H1 (cell line): ENCODE measurements around the gene TELO2. TPM values are rescaled to one million over a fixed set of nuclear protein-coding genes. Genes with fewer than 3 reads are reported as not detected.

Source experiments
- CTCF ChIA-PET: fragments of 300-600 bp; sonication (Branson Sonifier 250); formaldehyde crosslinking; loops from one replicate; lab custom pipeline; 2021; ENCODE audit not compliant: partially characterized antibody; lab: Charles Lee
- POLR2A ChIA-PET: fragments of 300-600 bp; sonication (Branson Sonifier 250); formaldehyde crosslinking; loops from one replicate; lab custom pipeline; 2021; ENCODE audit warnings: inconsistent platforms; ENCODE audit not compliant: partially characterized antibody; lab: Charles Lee
- DNase-seq, 2 experiments: peaks; one replicate each; pipeline versions ENCODE4 v3.0.0 to v3.0.0-alpha.2; 2010 to 2022; ENCODE audit warnings: low spot score in 2 of 2, low read depth in 1 of 2, mixed read lengths in 1 of 2
- FAIRE-seq: peaks from 2 replicates; lab custom pipeline; 2011; peaks lifted over from hg19 to GRCh38; lab: Jason Lieb, UNC
- H2AFZ ChIP-seq: 2 replicates; pipeline ENCODE4 v1.8.1; 2012; ENCODE audit warnings: low read length, inconsistent platforms
- H2AK5ac ChIP-seq: 2 replicates; pipeline ENCODE4 v1.6.1; 2013; ENCODE audit warnings: low read depth, low read length
- H2BK120ac ChIP-seq: replicated peaks from 2 replicates; pipeline ENCODE3; 2013; ENCODE audit warnings: low read depth, low read length, inconsistent platforms
- H2BK12ac ChIP-seq: 2 replicates; pipeline ENCODE4 v1.6.1; 2013; ENCODE audit warnings: low read depth, low read length
- H2BK15ac ChIP-seq: 2 replicates; pipeline ENCODE4 v1.6.1; 2013; ENCODE audit warnings: low read length
- H2BK20ac ChIP-seq: 2 replicates; pipeline ENCODE4 v1.6.1; 2013; ENCODE audit warnings: low read length
- H2BK5ac ChIP-seq: 2 replicates; pipeline ENCODE4 v1.6.1; 2013; ENCODE audit warnings: low read depth, low read length
- H3K14ac ChIP-seq: 2 replicates; pipeline ENCODE4 v1.6.1; 2013; ENCODE audit warnings: inconsistent platforms; ENCODE audit not compliant: insufficient read length
- H3K18ac ChIP-seq: 2 replicates; pipeline ENCODE4 v1.6.1; 2013; ENCODE audit warnings: low read length; ENCODE audit errors: extremely low read depth
- H3K23ac ChIP-seq: 2 replicates; pipeline ENCODE4 v1.6.1; 2013; ENCODE audit warnings: inconsistent platforms; ENCODE audit not compliant: insufficient read length
- H3K23me2 ChIP-seq: 2 replicates; pipeline ENCODE4 v1.6.1; 2013; ENCODE audit warnings: low read depth, low read length
- H3K27ac ChIP-seq: 2 replicates; pipeline ENCODE4 v1.6.1; 2011; ENCODE audit warnings: low read depth, low read length, inconsistent platforms
- H3K27me3 ChIP-seq, 4 experiments: replicated peaks in 1 of 4; 1 replicate in 1 of 4; 2 replicates in 3 of 4; pipeline versions ENCODE4 v1.6.1 to v1.8.1; 2011 to 2013; ENCODE audit warnings: low read length in 3 of 4, mild to moderate bottlenecking in 3 of 4, inconsistent platforms in 2 of 4, mixed read lengths in 2 of 4, moderate library complexity in 1 of 4; ENCODE audit not compliant: control insufficient read depth in 3 of 4, insufficient read depth in 3 of 4; ENCODE audit errors: extremely low read depth in 1 of 4
- H3K36me3 ChIP-seq, 4 experiments: 2 replicates each; pipeline versions ENCODE4 v1.6.1 to v1.8.1; 2011 to 2013; ENCODE audit warnings: mild to moderate bottlenecking in 4 of 4, low read length in 3 of 4, moderate library complexity in 2 of 4, control low read depth in 1 of 4, inconsistent platforms in 1 of 4; ENCODE audit not compliant: insufficient read depth in 4 of 4, control insufficient read depth in 2 of 4
- H3K4ac ChIP-seq: replicated peaks from 2 replicates; pipeline ENCODE3; 2013; ENCODE audit warnings: low read length, low read depth, mixed read lengths, inconsistent platforms; ENCODE audit not compliant: insufficient read length
- H3K4me1 ChIP-seq, 4 experiments: replicated peaks in 1 of 4; 1 replicate in 1 of 4; 2 replicates in 3 of 4; pipeline versions ENCODE4 v1.6.1 to v1.8.1; 2011 to 2013; ENCODE audit warnings: low read length in 3 of 4, inconsistent platforms in 2 of 4, mixed read lengths in 1 of 4; ENCODE audit not compliant: insufficient read depth in 4 of 4, control insufficient read depth in 3 of 4
- H3K4me2 ChIP-seq, 2 experiments: 2 replicates each; pipeline versions ENCODE4 v1.6.1 to v1.8.1; 2011 to 2013; ENCODE audit warnings: low read depth in 2 of 2, low read length in 2 of 2, control low read depth in 1 of 2, inconsistent platforms in 1 of 2, mild to moderate bottlenecking in 1 of 2; ENCODE audit not compliant: insufficient read depth in 1 of 2
- H3K4me3 ChIP-seq, 4 experiments: fragments of 200-600, 300-600 bp in 1 of 4; sonication (generic), shearing (Covaris generic), sonication (Bioruptor Twin) in 1 of 4; 2 replicates each; pipeline versions ENCODE4 v1.5.1 to v1.8.1; 2011 to 2016; ENCODE audit warnings: low read length in 4 of 4, low read depth in 3 of 4, control low read depth in 2 of 4, inconsistent platforms in 2 of 4, mild to moderate bottlenecking in 2 of 4, mixed read lengths in 1 of 4, moderate library complexity in 1 of 4; ENCODE audit not compliant: insufficient read depth in 2 of 4; ENCODE audit errors: extremely low read depth in 1 of 4
- H3K56ac ChIP-seq: replicated peaks from 2 replicates; pipeline ENCODE3; 2013; ENCODE audit warnings: low read depth, mild to moderate bottlenecking, mixed read lengths, low read length, inconsistent platforms; ENCODE audit not compliant: insufficient read length
- H3K79me1 ChIP-seq: 2 replicates; pipeline ENCODE4 v1.6.1; 2013; ENCODE audit warnings: low read depth, low read length, control low read depth
- H3K79me2 ChIP-seq, 2 experiments: 2 replicates each; pipeline versions ENCODE4 v1.6.1 to v1.8.1; 2012 to 2013; ENCODE audit warnings: low read length in 2 of 2, mild to moderate bottlenecking in 2 of 2, inconsistent platforms in 1 of 2; ENCODE audit not compliant: insufficient read depth in 2 of 2, control insufficient read depth in 1 of 2
- H3K9ac ChIP-seq, 4 experiments: replicated peaks in 1 of 4; 1 replicate in 1 of 4; 2 replicates in 3 of 4; pipeline versions ENCODE4 v1.6.1 to v1.8.1; 2011 to 2013; ENCODE audit warnings: low read depth in 3 of 4, low read length in 3 of 4, control low read depth in 2 of 4, mild to moderate bottlenecking in 2 of 4, moderate library complexity in 2 of 4, inconsistent platforms in 1 of 4; ENCODE audit errors: extremely low read depth in 1 of 4
- H3K9me3 ChIP-seq, 2 experiments: 2 replicates each; pipeline versions ENCODE4 v1.6.1 to v1.8.1; 2012 to 2013; ENCODE audit warnings: mild to moderate bottlenecking in 2 of 2, moderate library complexity in 2 of 2, control low read depth in 1 of 2, inconsistent platforms in 1 of 2, low read depth in 1 of 2, low read length in 1 of 2, mixed read lengths in 1 of 2; ENCODE audit not compliant: insufficient read depth in 2 of 2
- H4K20me1 ChIP-seq, 2 experiments: replicated peaks in 1 of 2; 2 replicates each; pipeline versions ENCODE3 to v1.8.1; 2011 to 2013; ENCODE audit warnings: inconsistent platforms in 2 of 2, low read length in 2 of 2, mild to moderate bottlenecking in 1 of 2; ENCODE audit not compliant: insufficient read depth in 2 of 2, control insufficient read depth in 1 of 2
- H4K5ac ChIP-seq: 2 replicates; pipeline ENCODE4 v1.6.1; 2013; ENCODE audit warnings: low read length, low read depth, mixed read lengths, inconsistent platforms; ENCODE audit not compliant: insufficient read length
- H4K8ac ChIP-seq: 2 replicates; pipeline ENCODE4 v1.8.0; 2013; ENCODE audit warnings: mild to moderate bottlenecking, moderate library complexity, low read length, inconsistent platforms; ENCODE audit not compliant: insufficient read depth; ENCODE audit errors: extremely low read depth
- H4K91ac ChIP-seq: replicated peaks from 2 replicates; pipeline ENCODE3; 2013; ENCODE audit warnings: low read length, mixed read lengths, inconsistent platforms; ENCODE audit not compliant: insufficient read length
- ATF2 ChIP-seq: IDR thresholded peaks from 2 replicates; pipeline ENCODE4 v1.6.1; 2012; ENCODE audit warnings: low read length, inconsistent platforms
- BRCA1 ChIP-seq: IDR thresholded peaks from 2 replicates; pipeline ENCODE4 v1.6.1; 2012; ENCODE audit warnings: low read depth, low read length, improper control_type of control experiment
- CBX8 ChIP-seq: fragments of 300-800, 300-1000 bp; sonication (generic); IDR thresholded peaks from 2 replicates; pipeline ENCODE4 v1.7.1; 2016; ENCODE audit warnings: low read depth, low read length, borderline replicate concordance
- SAP30 ChIP-seq: fragments of 300-600 bp; sonication (generic); IDR thresholded peaks from 2 replicates; pipeline ENCODE4 v1.7.1; 2012; ENCODE audit warnings: low read length, moderate library complexity, mild to moderate bottlenecking, inconsistent platforms; ENCODE audit not compliant: insufficient read depth, insufficient replicate concordance
- WGBS, 2 experiments: shearing (Covaris generic) in 1 of 2; methylation state at CpG; one replicate each; pipeline versions ENCODE4 v1.1.6 to v1.1.7; 2013 to 2015; ENCODE audit warnings: low lambda C conversion rate in 2 of 2, mixed read lengths in 2 of 2, inconsistent platforms in 1 of 2, low coverage in 1 of 2, missing lambda C conversion rate in 1 of 2; ENCODE audit not compliant: insufficient replicate concordance in 2 of 2, insufficient coverage in 1 of 2, insufficient read length in 1 of 2; ENCODE audit errors: extremely low coverage in 1 of 2, missing lambda C conversion rate in 1 of 2; 5-methylcytosine and 5-hydroxymethylcytosine counted together
- polyA plus RNA-seq, 7 experiments: library from polyadenylated mRNA; depleted of rRNA in 3 of 7; stranded (reverse) in 5 of 7; unstranded in 2 of 7; fragments of >200 nt in 5 of 7; fragments of 200-250 nt in 2 of 7; gene quantifications; 1 replicate in 5 of 7; 2 replicates in 1 of 7; 4 replicates in 1 of 7; pipeline versions ENCODE4 v1.2.1 to v1.2.3, GENCODE V29; 2011 to 2013; ENCODE audit warnings: missing spikeins in 2 of 7, mixed read lengths in 2 of 7
- total RNA-seq: library from RNA; stranded (reverse); fragmentation: NEBNext Ultra II Directional; extraction: Animal tissue kit (Norgen Biotek cat#: 25700); gene quantifications from 2 replicates; pipeline ENCODE4 v1.2.1, GENCODE V29; 2021

TELO2 gene
- total and polyA plus RNA-seq, 2 of the 8 experiments (the other 6 are each of a cell fraction or from before 2014, with no cell fraction given): 39.3 to 64.8 TPM

- TF ChIP-seq BRCA1 (no peak), SAP30 (no peak), CBX8 (no peak), ATF2 (no peak)
- Histone ChIP-seq H3K27ac (no peak overlapping the region), H3K56ac (no peak overlapping the region), H4K8ac (no peak overlapping the region), H3K23ac (no peak overlapping the region), H3K79me1 (no peaks in the 10 kb centered on the region), H3K9me3 (no peaks in the 10 kb centered on the region), H3K9ac (no peak overlapping the region), H2AK5ac (no peak overlapping the region), H3K4ac (no peak overlapping the region), H4K20me1 (peaks cover under 1 to 9% of the 10 kb centered on the region in 2 experiments), H3K4me1 (no peaks in the 10 kb centered on the region), H3K23me2 (no peaks in the 10 kb centered on the region), H3K36me3 (peaks cover 0 to 25% (median 3%) of the 10 kb centered on the region in 4 experiments; a peak in 3 of 8 replicates), H2BK15ac (no peak overlapping the region), H3K18ac (no peak overlapping the region), H4K5ac (no peak overlapping the region), H3K79me2 (no peaks in the 10 kb centered on the region), H3K4me2 (no peak overlapping the region), H3K27me3 (no peaks in the 10 kb centered on the region), H2BK120ac (no peak overlapping the region), H4K91ac (no peak overlapping the region), H3K4me3 (no peak overlapping the region), H3K14ac (no peak overlapping the region), H2AFZ (no peak overlapping the region), H2BK12ac (no peak overlapping the region), H2BK20ac (no peak overlapping the region), H2BK5ac (no peak overlapping the region)
- POLR2A ChIA-PET: interaction anchor here (0.7 to 1.7 kb wide), 7 partner anchors 9 to 324 kb away, joined by 3 to 6 read pairs (median 3); no protein-coding TSS in a partner anchor
- no peak for DNase-seq
- no peak for FAIRE-seq
- WGBS, 2 experiments: 88% methylated on average over 32 of the region's 41 CpGs; no CpG with 5 or more reads in 1 of the 2 experiments
- CTCF ChIA-PET: interaction anchor here (1.0 to 2.2 kb wide), 4 partner anchors 12 to 83 kb away, joined by 3 to 5 read pairs (median 4); partner anchors contain the start of gene PERCC1
Observed at GRCh38 chr16:1446296-1447080, 46.7 kb upstream of the TELO2 start.
